ENCODE results near the gene GNG14.
A peak's percentile ranks its signal among the peaks of the same experiment; 100 is the strongest.

Gene GNG14

GRCh38 chr19:12689581-12690216 lies 1.9 kb downstream of the GNG14 start:
- DNase-seq (ENCODE audit: low spot score): no peak
- ChIA-PET POLR2A (ENCODE audit: low non-redundant PET) (no interaction called here), CTCF (interaction anchor here (0.7 kb wide), 1 partner anchor 32 kb away, joined by 3 read pairs; no protein-coding TSS in a partner anchor)

GRCh38 chr19:12692960-12693359 lies 5.2 kb downstream of the GNG14 start:
- POLR2A ChIA-PET (ENCODE audit: low non-redundant PET): no interaction called here
- no peak for TF ChIP-seq CTCF (conservative IDR thresholded peaks at IDR 0.05; ENCODE audit: low read depth)

More at GRCh38 chr19:12689581-12690216, 1.9 kb downstream of the GNG14 start:
- no peak overlapping the region; the same call in 1 of the 2 replicates for H3K27ac ChIP-seq
- no peak for TF ChIP-seq CTCF (conservative IDR thresholded peaks at IDR 0.05; ENCODE audit: low read depth)

DNA sequence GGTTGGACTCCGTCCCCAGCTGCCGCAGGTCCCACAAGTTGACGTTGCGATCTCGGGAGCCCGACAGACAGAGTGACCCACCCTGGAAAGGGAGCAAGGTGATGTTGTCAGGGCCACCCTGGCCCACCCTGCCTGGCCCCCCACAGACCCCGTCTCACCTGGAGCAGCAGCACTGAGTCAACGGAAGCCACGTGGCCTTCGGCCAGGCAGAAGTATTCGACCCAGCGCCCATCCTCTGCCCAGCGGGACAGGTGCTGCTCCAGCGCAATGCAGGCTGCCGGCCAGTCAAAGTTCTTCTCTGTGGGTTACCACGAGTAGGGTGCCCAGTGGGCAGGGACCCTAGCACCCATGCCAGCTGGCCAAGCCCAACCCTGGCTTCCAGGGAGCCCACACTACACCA lies 6.8 kb downstream of the GNG14 start:
- no peak for DNase-seq (ENCODE audit: low spot score)
- ChIA-PET POLR2A (ENCODE audit: low non-redundant PET) (no interaction called here), CTCF (no interaction called here)
- TF ChIP-seq CTCF (conservative IDR thresholded peaks at IDR 0.05; ENCODE audit: low read depth): no peak
- no peak overlapping the region for H3K27ac ChIP-seq

More at GRCh38 chr19:12692960-12693359, 5.2 kb downstream of the GNG14 start:
- no peak for DNase-seq (ENCODE audit: low spot score)
- H3K27ac ChIP-seq: no peak overlapping the region
- CTCF ChIA-PET: no interaction called here

DNA sequence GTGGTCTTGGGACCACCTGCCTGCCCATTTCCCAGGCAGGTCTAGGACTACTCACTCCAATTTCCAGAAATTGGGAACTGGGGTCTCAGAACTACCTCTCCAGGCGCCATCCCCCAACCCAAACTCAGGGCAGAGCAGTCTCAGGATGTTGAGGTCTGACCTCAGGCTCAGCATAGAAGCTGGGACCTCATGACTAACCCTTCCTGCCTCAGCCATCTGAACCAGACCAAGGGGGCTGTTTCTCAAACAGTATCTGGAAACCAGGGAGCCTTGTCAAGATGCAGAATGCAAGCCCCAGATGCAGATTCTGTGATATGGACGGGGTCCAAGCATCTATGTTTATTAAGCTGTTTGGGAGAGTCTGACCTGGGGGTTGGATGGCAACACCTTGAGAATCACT lies 7.3 kb downstream of the GNG14 start:
- CTCF ChIA-PET: no interaction called here
- no peak for DNase-seq (ENCODE audit: low spot score)
- H3K27ac ChIP-seq: no peak overlapping the region
- no peak for TF ChIP-seq CTCF (conservative IDR thresholded peaks at IDR 0.05; ENCODE audit: low read depth)
- POLR2A ChIA-PET (ENCODE audit: low non-redundant PET): no interaction called here

DNA sequence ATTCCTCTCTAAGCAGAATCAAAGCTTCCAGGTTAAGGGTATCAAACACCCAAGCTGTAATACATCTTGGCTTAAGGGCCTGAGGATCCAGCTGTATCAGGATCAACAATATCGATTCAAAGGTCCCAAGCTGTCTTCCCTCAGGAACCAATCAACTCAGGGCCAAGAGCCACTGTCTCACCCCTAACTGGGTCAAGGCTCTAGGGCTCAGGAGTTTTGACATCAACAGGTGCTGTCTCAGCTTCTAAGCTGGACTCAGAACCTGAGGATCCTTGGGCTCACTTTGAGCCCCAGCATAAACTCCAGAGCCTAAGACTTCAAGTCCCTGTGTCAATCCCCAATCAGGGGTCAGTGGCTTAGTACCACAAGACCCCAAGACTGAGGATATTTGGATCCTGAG lies 7.7 kb downstream of the GNG14 start:
- peak overlapping the region; percentile 86 for H3K27ac ChIP-seq
- ChIA-PET POLR2A (ENCODE audit: low non-redundant PET) (interaction anchor here (0.6 kb wide), 1 partner anchor 143 kb away, joined by 3 read pairs; no protein-coding TSS in a partner anchor), CTCF (no interaction called here)
- TF ChIP-seq CTCF (conservative IDR thresholded peaks at IDR 0.05; ENCODE audit: low read depth): no peak
- no peak for DNase-seq (ENCODE audit: low spot score)

- TF ChIP-seq CTCF (conservative IDR thresholded peaks at IDR 0.05; ENCODE audit: low read depth): no peak
- CTCF ChIA-PET: no interaction called here
- POLR2A ChIA-PET (ENCODE audit: low non-redundant PET): interaction anchor here (0.6 kb wide), 1 partner anchor 144 kb away, joined by 3 read pairs; no protein-coding TSS in a partner anchor
- peak; percentile 23 for DNase-seq (ENCODE audit: low spot score)
- peak overlapping the region; percentile 86 for H3K27ac ChIP-seq
Measured at GRCh38 chr19:12695997-12696365, 8.2 kb downstream of the GNG14 start.

All from RWPE1 (cell line).